Measurements from ENCODE around the gene NOL3.

Gene NOL3

GRCh38 chr16:67193536-67193935 is 23.2 kb downstream of the NOL3 start:
- DNase-seq (ENCODE audit: low read depth in 2 of 2), result no peak
- peak overlapping the region; percentile 96 to 98 for H3K4me3 ChIP-seq (replicated peaks in 1 of 2; ENCODE audit: low read depth in 2 of 2, low read length in 2 of 2)
- TF ChIP-seq, protein P1, sequence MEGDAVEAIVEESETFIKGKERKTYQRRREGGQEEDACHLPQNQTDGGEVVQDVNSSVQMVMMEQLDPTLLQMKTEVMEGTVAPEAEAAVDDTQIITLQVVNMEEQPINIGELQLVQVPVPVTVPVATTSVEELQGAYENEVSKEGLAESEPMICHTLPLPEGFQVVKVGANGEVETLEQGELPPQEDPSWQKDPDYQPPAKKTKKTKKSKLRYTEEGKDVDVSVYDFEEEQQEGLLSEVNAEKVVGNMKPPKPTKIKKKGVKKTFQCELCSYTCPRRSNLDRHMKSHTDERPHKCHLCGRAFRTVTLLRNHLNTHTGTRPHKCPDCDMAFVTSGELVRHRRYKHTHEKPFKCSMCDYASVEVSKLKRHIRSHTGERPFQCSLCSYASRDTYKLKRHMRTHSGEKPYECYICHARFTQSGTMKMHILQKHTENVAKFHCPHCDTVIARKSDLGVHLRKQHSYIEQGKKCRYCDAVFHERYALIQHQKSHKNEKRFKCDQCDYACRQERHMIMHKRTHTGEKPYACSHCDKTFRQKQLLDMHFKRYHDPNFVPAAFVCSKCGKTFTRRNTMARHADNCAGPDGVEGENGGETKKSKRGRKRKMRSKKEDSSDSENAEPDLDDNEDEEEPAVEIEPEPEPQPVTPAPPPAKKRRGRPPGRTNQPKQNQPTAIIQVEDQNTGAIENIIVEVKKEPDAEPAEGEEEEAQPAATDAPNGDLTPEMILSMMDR (IDR thresholded peaks at IDR 0.05; ENCODE audit: low read depth, low read length), result no peak

- DNase-seq (ENCODE audit: low read depth in 2 of 2), result no peak
- no peak overlapping the region for H3K4me3 ChIP-seq (replicated peaks in 1 of 2; ENCODE audit: low read depth in 2 of 2, low read length in 2 of 2)
- TF ChIP-seq, protein P1 (IDR thresholded peaks at IDR 0.05; ENCODE audit: low read depth, low read length), result no peak
These were observed 23.9 kb downstream of the NOL3 start for GRCh38 chr16:67194260-67194659.

- H3K4me3 ChIP-seq (replicated peaks in 1 of 2; ENCODE audit: low read depth in 2 of 2, low read length in 2 of 2), result no peak overlapping the region
- TF ChIP-seq, protein P1 (IDR thresholded peaks at IDR 0.05; ENCODE audit: low read depth, low read length), result no peak
- DNase-seq (ENCODE audit: low read depth in 2 of 2), result no peak
These were observed 25.3 kb downstream of the NOL3 start for GRCh38 chr16:67195676-67196075.

DNA sequence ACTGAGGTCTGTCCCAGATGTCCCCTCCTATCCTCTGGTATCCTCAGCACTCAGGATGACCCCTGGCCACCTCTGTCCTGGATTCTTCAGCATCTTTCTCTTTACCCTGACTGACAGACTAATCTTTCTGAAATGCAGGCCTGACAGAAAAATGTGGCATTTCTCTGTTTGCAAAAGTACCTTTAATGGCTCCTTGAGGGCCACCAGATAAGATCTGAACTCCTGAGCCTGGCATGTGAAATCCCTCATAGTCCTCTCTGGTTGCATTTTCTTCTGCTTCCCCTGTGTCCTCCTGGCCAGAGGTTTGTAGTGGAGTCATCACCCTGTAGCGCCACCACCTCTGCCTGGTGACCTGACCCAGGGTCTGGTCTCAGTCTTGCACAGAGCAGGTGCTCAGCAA is 26.5 kb downstream of the NOL3 start:
- DNase-seq (ENCODE audit: low read depth in 2 of 2), result no peak
- H3K4me3 ChIP-seq (replicated peaks in 1 of 2; ENCODE audit: low read depth in 2 of 2, low read length in 2 of 2), result no peak overlapping the region
- TF ChIP-seq, protein P1 (IDR thresholded peaks at IDR 0.05; ENCODE audit: low read depth, low read length), result no peak

- no peak for DNase-seq (ENCODE audit: low read depth in 2 of 2)
- TF ChIP-seq, protein P1 (IDR thresholded peaks at IDR 0.05; ENCODE audit: low read depth, low read length), result no peak
- no peak overlapping the region for H3K4me3 ChIP-seq (replicated peaks in 1 of 2; ENCODE audit: low read depth in 2 of 2, low read length in 2 of 2)
These were observed 27.4 kb downstream of the NOL3 start for GRCh38 chr16:67197704-67198103.

DNA sequence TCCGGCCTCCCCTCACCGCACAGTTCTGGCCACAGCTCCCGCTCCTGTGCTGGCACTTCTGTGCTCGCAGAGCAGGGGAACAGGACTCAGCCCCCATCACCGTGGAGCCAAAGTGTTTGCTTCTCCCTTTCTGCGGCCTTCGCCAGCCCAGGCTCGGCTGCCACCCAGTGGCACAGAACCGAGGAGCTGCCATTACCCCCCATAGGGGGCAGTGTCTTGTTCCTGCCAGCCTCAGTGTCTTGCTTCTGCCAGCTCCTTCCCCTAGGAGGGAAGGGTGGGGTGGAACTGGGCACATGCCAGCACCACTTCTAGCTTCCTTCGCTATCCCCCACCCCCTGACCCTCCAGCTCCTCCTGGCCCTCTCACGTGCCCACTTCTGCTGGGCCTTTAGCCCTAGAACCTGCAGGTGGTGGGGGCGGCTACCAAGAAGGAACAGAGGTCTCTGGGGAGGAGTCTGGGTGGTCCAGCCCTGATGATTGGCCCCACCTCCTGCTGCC is 27.9 kb downstream of the NOL3 start:
- no peak overlapping the region for H3K4me3 ChIP-seq (replicated peaks in 1 of 2; ENCODE audit: low read depth in 2 of 2, low read length in 2 of 2)
- peak; percentile 35 to 50 for DNase-seq (ENCODE audit: low read depth in 2 of 2)
- TF ChIP-seq, protein P1 (IDR thresholded peaks at IDR 0.05; ENCODE audit: low read depth, low read length), result peak; percentile 68

All from cardiac fibroblast (primary cell).